Endothelial cell of umbilical vein (primary cell): Measurements from ENCODE around the gene CDKN1C. TPM values are rescaled to one million over a fixed set of nuclear protein-coding genes. Genes with fewer than 3 reads are reported as not detected.

Experiments used
- BruUV-seq: library from RNA; stranded (reverse); fragments of 400-500 nt; replicated peaks from 2 replicates; lab custom pipeline; 2021; lab: Mats Ljungman, UMichigan
- CTCF ChIA-PET: fragments of 300-600, 350-600 bp; sonication (Branson Sonifier 250); formaldehyde crosslinking; loops from one replicate; lab custom pipeline; 2021; ENCODE audit warnings: antibody characterized with exemption, inconsistent platforms; lab: Charles Lee
- POLR2A ChIA-PET: fragments of 300-600, 350-600 bp; sonication (Branson Sonifier 250); formaldehyde crosslinking; loops from one replicate; lab custom pipeline; 2021; ENCODE audit warnings: antibody characterized with exemption, inconsistent platforms; lab: Charles Lee
- DNase-seq: peaks from one replicate; pipeline ENCODE4 v3.0.0-alpha.2; 2011; ENCODE audit warnings: low read depth, low spot score
- FAIRE-seq: peaks from 2 replicates; lab custom pipeline; 2011; peaks lifted over from hg19 to GRCh38; lab: Jason Lieb, UNC
- H2AFZ ChIP-seq: 2 replicates; pipeline ENCODE4 v1.6.0; 2012; ENCODE audit warnings: low read depth, low read length, control low read depth, inconsistent platforms
- H3K27ac ChIP-seq: 2 replicates; pipeline ENCODE4 v1.5.1; 2011; ENCODE audit warnings: low read depth, mild to moderate bottlenecking, control low read depth, low read length, moderate library complexity; ENCODE audit not compliant: insufficient read depth
- H3K27me3 ChIP-seq, 2 experiments: 2 replicates each; pipeline versions ENCODE4 v1.6.0 to v1.6.1; 2011; ENCODE audit warnings: low read length in 2 of 2, mixed read lengths in 1 of 2; ENCODE audit not compliant: control insufficient read depth in 2 of 2, insufficient read depth in 2 of 2
- H3K36me3 ChIP-seq, 2 experiments: 2 replicates in 1 of 2; 3 replicates in 1 of 2; pipeline ENCODE4 v1.5.1; 2011; ENCODE audit warnings: low read length in 2 of 2, mild to moderate bottlenecking in 1 of 2, moderate library complexity in 1 of 2; ENCODE audit not compliant: control insufficient read depth in 2 of 2, insufficient read depth in 2 of 2; ENCODE audit errors: extremely low read depth in 1 of 2
- H3K4me1 ChIP-seq: 3 replicates; pipeline ENCODE4 v1.5.1; 2011; ENCODE audit warnings: mild to moderate bottlenecking, low read length; ENCODE audit not compliant: control insufficient read depth, insufficient read depth; ENCODE audit errors: extremely low read depth
- H3K4me2 ChIP-seq: 2 replicates; pipeline ENCODE4 v1.6.1; 2011; ENCODE audit warnings: low read length, control low read depth, mixed read lengths; ENCODE audit not compliant: insufficient read depth
- H3K4me3 ChIP-seq, 3 experiments: fragments of 200-600 bp in 1 of 3; sonication (generic), shearing (Covaris generic) in 1 of 3; replicated peaks in 1 of 3; 2 replicates each; pipeline ENCODE4 v1.5.1; 2011 to 2016; ENCODE audit warnings: control low read depth in 3 of 3, low read length in 3 of 3, mild to moderate bottlenecking in 2 of 3, inconsistent platforms in 1 of 3, low read depth in 1 of 3, moderate library complexity in 1 of 3; ENCODE audit not compliant: insufficient read depth in 1 of 3
- H3K79me2 ChIP-seq: 2 replicates; pipeline ENCODE4 v1.6.0; 2012; ENCODE audit warnings: low read length, inconsistent platforms; ENCODE audit not compliant: control insufficient read depth, insufficient read depth
- H3K9ac ChIP-seq: replicated peaks from 2 replicates; pipeline ENCODE3; 2011; ENCODE audit warnings: low read length, control low read depth; ENCODE audit not compliant: insufficient read depth; ENCODE audit errors: extremely low read depth
- H3K9me1 ChIP-seq: replicated peaks from 3 replicates; pipeline ENCODE4 v1.6.0; 2011; ENCODE audit warnings: mild to moderate bottlenecking, low read length; ENCODE audit not compliant: control insufficient read depth, insufficient read depth; ENCODE audit errors: extremely low read depth
- H3K9me3 ChIP-seq: replicated peaks from 2 replicates; pipeline ENCODE4 v1.5.1; 2012; ENCODE audit warnings: low read length, inconsistent platforms; ENCODE audit not compliant: control insufficient read depth, insufficient read depth
- H4K20me1 ChIP-seq: replicated peaks from 2 replicates; pipeline ENCODE3; 2011; ENCODE audit warnings: mild to moderate bottlenecking, low read length; ENCODE audit not compliant: control insufficient read depth, insufficient read depth; ENCODE audit errors: extremely low read depth
- EZH2 ChIP-seq: IDR thresholded peaks from 2 replicates; pipeline ENCODE4 v1.6.1; 2012; ENCODE audit warnings: borderline replicate concordance, low read depth, mild to moderate bottlenecking, moderate library complexity, low read length, inconsistent platforms; ENCODE audit not compliant: severe bottlenecking
- FOS ChIP-seq: IDR thresholded peaks from 2 replicates; pipeline ENCODE4 v1.6.1; 2011; ENCODE audit warnings: mild to moderate bottlenecking, low read length, moderate library complexity, borderline replicate concordance; ENCODE audit not compliant: insufficient read depth
- JUN ChIP-seq: IDR thresholded peaks from 2 replicates; pipeline ENCODE4 v1.6.1; 2011; ENCODE audit warnings: borderline replicate concordance, low read depth; ENCODE audit not compliant: insufficient read length, insufficient read depth
- MYC ChIP-seq: IDR thresholded peaks from one replicate; pipeline ENCODE4 v1.6.1; 2011; ENCODE audit warnings: mild to moderate bottlenecking, low read depth, low read length
- POLR2A ChIP-seq: IDR thresholded peaks from 2 replicates; pipeline ENCODE4 v1.6.1; 2012; ENCODE audit warnings: low read depth, mild to moderate bottlenecking, control low read depth, low read length
- POLR2AphosphoS5 ChIP-seq: IDR thresholded peaks from 2 replicates; pipeline ENCODE4 v1.6.1; 2012; ENCODE audit warnings: low read depth, mild to moderate bottlenecking, control low read depth, low read length, moderate library complexity; ENCODE audit not compliant: insufficient read depth
- dilution Hi-C: fragments of 300-500 bp; cut with MboI; formaldehyde crosslinking; loops from one replicate; pipeline ENCODE4 v1.15.0; 2019; ENCODE audit warnings: low sequenced_read_pairs; ENCODE audit not compliant: extremely low pct_ligation_motif_present
- intact Hi-C: fragments of 100-400 bp; cut with micrococcal nuclease; formaldehyde crosslinking; loops from one replicate; pipeline ENCODE4 v1.10.0; 2022
- polyA plus RNA-seq, 4 experiments: library from polyadenylated mRNA; depleted of rRNA in 3 of 4; stranded (reverse) in 3 of 4; unstranded in 1 of 4; fragments of >200 nt; gene quantifications; 2 replicates each; pipeline versions ENCODE4 v1.2.1 to v1.2.3, GENCODE V29; 2011 to 2012; ENCODE audit warnings: missing spikeins in 1 of 4
- total RNA-seq: library from RNA; stranded (reverse); gene quantifications from 2 replicates; pipeline ENCODE4 v1.2.3, GENCODE V29; 2021
- TF ChIP-seq, protein P1 (sequence below), 2 donors: IDR thresholded peaks; 1 replicate in 1 of 2; 2 replicates in 1 of 2; pipeline ENCODE4 v1.5.1; 2011; ENCODE audit warnings: low read length in 2 of 2, mild to moderate bottlenecking in 2 of 2, moderate library complexity in 2 of 2, control low read depth in 1 of 2, inconsistent platforms in 1 of 2, low read depth in 1 of 2; ENCODE audit not compliant: insufficient read depth in 1 of 2; ENCODE audit errors: extremely low read depth in 1 of 2
- TF ChIP-seq, protein P2 (sequence below): IDR thresholded peaks from 2 replicates; pipeline ENCODE4 v1.6.1; 2011; ENCODE audit not compliant: insufficient read depth, insufficient read length

The CDKN1C gene
- total and polyA plus RNA-seq, 2 donors (not counting 3 experiments of a cell fraction or from before 2014, with no cell fraction given), result 4.1 to 9.0 TPM

DNA sequence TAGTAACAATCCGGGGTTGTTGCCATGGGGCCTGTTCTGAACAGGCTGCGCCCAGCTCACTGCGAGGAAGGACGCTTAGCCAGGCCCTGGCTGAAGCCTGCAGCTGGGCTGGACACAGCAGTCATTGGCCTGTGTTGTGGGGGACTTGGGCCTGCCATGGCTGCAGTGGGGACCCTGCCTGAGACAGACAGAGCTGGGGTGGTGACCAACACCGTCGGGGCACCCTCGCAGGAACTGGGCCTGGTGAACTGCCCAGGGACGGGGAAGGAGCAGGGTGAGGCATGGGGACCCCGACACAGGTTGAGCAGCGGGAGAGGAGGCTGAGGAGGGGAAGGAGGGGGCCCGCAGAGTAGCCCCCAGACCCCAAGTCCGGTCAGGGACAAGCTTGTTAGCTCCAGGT lies 34.8 kb upstream of the CDKN1C start:
- ChIA-PET CTCF (interaction anchor here (0.8 to 2.2 kb wide), 4 partner anchors 9 to 387 kb away, joined by 3 to 10 read pairs (median 4); partner anchors contain the start of gene PHLDA2), POLR2A (interaction anchor here (0.6 kb wide), 1 partner anchor 18 kb away, joined by 3 read pairs; a partner anchor contains a TSS)
- no peaks in the 10 kb centered on the region for H3K9me1 ChIP-seq
- no peak overlapping the region for H3K4me3 ChIP-seq
- no peaks in the 10 kb centered on the region for H4K20me1 ChIP-seq
- DNase-seq (no peak), FAIRE-seq (no peak)
- TF ChIP-seq EZH2, result no peak
- TF ChIP-seq, protein P1, sequence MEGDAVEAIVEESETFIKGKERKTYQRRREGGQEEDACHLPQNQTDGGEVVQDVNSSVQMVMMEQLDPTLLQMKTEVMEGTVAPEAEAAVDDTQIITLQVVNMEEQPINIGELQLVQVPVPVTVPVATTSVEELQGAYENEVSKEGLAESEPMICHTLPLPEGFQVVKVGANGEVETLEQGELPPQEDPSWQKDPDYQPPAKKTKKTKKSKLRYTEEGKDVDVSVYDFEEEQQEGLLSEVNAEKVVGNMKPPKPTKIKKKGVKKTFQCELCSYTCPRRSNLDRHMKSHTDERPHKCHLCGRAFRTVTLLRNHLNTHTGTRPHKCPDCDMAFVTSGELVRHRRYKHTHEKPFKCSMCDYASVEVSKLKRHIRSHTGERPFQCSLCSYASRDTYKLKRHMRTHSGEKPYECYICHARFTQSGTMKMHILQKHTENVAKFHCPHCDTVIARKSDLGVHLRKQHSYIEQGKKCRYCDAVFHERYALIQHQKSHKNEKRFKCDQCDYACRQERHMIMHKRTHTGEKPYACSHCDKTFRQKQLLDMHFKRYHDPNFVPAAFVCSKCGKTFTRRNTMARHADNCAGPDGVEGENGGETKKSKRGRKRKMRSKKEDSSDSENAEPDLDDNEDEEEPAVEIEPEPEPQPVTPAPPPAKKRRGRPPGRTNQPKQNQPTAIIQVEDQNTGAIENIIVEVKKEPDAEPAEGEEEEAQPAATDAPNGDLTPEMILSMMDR (IDR thresholded peaks at IDR 0.05; ENCODE audit: extremely low read depth in 1 of 2, insufficient read depth in 1 of 2, low read depth in 1 of 2, low read length in 2 of 2), result no peak
- no peak for TF ChIP-seq JUN
- TF ChIP-seq POLR2AphosphoS5, result no peak
- TF ChIP-seq FOS, result no peak
- TF ChIP-seq, protein P2, sequence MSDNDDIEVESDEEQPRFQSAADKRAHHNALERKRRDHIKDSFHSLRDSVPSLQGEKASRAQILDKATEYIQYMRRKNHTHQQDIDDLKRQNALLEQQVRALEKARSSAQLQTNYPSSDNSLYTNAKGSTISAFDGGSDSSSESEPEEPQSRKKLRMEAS, result no peak
- no peak for TF ChIP-seq MYC
- no peak for TF ChIP-seq POLR2A
- no peaks in the 10 kb centered on the region for H3K79me2 ChIP-seq
- intact Hi-C loops, result no loop called here
- no peak overlapping the region for H3K9ac ChIP-seq
- H3K4me1 ChIP-seq, result no peaks in the 10 kb centered on the region
- H2AFZ ChIP-seq, result no peak overlapping the region
- no TSS peak for BruUV-seq
- H3K27me3 ChIP-seq, result no peaks in the 10 kb centered on the region
- H3K4me2 ChIP-seq, result no peak overlapping the region
- no peaks in the 10 kb centered on the region for H3K36me3 ChIP-seq
- H3K27ac ChIP-seq, result no peak overlapping the region
- H3K9me3 ChIP-seq, result no peaks in the 10 kb centered on the region
- dilution Hi-C loops, result no loop called here
